Measurements from ENCODE around the gene KLF17. TPM values are rescaled to one million over a fixed set of nuclear protein-coding genes. Genes with fewer than 3 reads are reported as not detected.

Gene KLF17
- polyA plus RNA-seq, 3 donors = not detected

DNA sequence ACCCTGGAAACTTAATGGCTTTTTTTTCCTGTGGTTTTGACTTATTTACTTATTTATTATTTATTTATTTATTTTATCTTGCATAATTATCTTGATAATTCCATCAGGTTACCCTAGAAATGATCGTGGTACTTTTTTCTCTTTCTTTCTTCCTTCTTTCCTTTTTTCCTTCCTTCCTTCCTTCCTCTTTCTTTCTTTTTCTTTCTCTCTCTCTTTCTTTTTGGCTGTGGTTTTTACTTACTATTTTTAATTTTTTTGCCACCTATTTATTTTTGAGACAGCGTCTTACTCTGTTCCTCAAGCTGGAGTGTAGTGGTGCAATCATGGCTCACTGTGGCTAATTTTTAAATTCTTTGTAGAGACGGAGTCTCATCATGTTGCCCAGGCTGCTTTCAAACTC, 29.0 kb downstream of the KLF17 start:
- DNase-seq (ENCODE audit: low read depth in 3 of 3, low spot score in 2 of 3) = no peak

DNA sequence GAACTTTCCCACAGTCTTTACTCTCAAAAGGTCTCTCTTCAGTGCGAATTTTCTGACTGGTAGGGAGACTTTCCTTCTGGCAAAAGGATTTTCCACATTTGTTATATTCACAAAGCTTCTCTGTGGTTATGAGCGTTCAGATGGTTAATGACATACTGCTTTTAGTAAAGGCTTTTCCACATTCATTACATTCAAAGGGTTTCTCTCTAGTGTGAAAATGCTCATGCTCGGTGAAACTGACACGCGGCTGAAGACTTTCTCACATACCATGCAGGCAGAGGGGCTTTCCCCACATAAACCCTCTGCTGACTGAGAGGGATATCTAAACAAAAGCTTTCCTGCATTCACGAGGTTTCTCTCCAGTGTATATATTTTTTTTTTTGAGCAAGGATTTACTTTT, 32.7 kb downstream of the KLF17 start:
- no peak for DNase-seq (ENCODE audit: low read depth in 3 of 3, low spot score in 2 of 3)

DNA sequence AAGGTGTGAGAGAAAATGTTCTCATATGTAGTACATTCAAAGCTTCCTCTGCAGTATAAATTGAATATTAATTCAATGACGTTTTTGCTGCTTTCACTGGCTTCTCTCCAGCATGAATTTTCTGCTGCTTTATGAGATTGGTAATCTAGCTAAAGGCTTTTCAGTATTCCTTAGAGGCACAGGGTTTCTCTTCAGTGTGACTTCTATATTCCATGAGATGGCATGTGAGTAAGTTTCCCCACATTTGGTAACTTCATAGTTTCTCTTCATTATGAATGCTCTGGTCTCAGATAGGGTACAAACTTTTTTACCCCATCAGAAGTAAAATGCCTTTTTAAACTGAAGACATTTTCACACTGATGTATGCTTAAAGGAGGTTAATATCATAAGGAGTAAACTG, 33.2 kb downstream of the KLF17 start:
- no peak for DNase-seq (ENCODE audit: low read depth in 3 of 3, low spot score in 2 of 3)

DNA sequence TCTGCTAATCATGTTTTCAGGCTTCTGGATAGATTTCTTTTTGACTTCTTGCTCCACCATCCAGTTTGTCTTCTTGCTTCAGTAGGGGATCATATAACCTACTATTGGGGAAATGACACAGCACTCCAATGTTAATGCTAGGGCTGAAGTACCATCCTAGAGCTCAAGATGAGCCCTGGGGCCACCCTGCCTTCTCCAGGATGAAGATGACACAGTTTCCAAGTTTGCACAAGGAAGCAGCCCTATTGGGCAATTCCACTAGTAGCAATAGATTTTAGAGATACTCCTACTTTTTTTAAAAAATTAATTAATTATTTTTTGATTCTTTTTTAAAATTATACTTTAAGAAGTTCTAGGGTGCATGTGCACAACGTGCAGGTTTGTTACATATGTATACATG, 34.1 kb downstream of the KLF17 start:
- no peak for DNase-seq (ENCODE audit: low read depth in 3 of 3, low spot score in 2 of 3)

DNA sequence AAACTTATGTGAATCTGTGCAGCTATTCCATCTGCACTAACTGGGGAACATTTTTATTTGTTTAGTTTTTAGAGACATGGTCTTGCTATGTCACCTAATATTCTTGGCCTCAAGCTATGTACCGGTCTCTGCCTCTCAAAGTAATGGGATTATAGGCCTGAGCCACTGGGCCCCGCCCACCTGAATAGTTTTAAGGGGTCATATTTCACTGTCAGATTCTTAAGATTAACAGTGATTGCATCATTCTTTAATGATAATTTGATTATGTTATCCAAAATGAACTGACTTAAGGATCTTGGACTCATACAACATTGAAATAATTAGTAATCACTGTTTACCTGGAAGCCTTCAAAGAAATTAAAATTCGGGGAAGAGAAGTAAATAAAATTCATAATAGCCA, 35.4 kb downstream of the KLF17 start:
- DNase-seq (ENCODE audit: low read depth in 3 of 3, low spot score in 2 of 3) = no peak

DNA sequence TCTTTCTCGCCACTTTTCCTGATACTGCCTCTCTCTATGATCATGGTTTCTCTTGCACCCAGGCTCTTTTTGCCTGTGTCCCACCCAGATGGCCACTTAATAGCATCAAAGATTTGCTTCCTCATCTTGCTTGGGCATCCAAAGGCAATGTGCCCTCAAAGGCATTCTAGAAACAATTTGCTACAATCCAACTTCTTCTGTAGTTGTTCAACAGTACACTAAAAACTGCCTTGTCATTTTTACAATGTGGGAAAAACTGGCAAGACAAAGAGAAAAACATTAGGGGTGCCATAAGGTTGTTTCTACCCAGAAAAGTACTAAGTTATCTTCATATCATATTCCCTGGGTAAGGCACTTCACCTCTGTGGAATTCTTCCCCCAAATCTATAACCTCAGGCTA, 39.3 kb downstream of the KLF17 start:
- DNase-seq (ENCODE audit: low read depth in 3 of 3, low spot score in 2 of 3) = no peak

DNA sequence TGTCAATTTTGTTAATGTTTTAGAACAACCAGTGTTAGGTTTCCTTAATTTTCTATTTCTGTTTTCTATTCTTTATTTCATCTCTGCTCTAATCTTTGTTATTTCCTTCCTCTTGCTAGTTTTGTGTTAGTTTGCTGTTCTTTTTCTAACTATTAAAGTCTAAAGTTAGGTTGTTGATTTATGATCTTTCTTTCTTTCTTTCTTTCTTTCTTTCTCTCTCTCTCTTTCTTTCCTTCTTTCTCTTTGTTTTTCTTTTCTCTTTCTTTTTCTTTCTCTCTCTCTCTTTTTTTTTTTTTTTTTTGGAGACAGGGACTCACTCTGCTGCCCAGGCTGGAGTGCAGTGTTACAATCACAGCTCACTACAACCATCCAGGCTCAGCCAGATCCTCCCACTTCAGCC, 40.2 kb downstream of the KLF17 start:
- no peak for DNase-seq (ENCODE audit: low read depth in 3 of 3, low spot score in 2 of 3)

DNA sequence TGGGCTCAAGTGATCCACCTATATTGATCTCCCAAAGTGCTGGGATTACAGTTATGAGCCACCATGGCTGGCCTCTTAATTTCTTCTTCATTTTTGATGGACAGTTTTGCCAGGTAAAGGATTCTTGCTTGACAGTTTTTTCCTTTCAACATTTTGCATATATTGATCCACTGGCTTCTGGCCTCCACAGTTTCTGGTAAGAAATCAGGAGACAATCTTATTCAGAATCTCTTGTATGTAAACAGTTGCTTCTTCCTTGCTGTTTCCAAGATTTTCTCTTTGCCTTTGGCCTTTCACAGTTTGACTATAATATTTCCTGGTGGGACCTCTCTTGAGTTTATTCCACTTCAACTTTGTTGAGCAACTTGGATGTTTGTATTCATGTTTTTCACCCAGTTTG, 42.9 kb downstream of the KLF17 start:
- no peak for DNase-seq (ENCODE audit: low read depth in 3 of 3, low spot score in 2 of 3)

DNA sequence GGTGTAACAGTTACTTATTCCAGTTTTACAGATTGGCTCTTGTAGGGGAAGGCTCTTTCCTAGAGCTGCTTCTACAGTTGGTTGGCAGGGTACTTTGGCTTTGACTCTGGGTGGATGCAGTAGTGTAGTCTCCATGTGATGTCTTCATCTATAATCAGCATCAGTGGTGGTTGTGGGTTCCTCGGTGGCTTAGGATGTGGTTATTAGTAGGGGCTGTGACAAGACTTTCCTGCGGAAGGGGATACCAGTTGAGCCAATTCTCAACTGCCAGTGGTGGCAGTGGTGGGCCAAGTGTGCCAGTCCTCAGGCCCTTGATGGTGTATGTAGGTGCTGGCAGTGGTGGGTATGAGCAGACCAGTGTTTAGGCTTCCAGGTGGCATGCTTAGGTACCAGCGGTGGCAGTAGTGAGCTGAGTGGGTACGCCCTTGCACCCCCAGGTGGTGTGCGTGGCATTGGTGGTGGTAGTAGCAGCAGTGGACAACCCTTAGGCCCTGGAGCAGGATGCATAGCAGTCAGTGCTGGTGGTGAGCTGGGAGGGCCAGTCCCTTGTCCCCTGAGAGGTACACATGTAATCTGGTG, 50.0 kb downstream of the KLF17 start:
- DNase-seq (ENCODE audit: low read depth in 3 of 3, low spot score in 2 of 3) = no peak

DNA sequence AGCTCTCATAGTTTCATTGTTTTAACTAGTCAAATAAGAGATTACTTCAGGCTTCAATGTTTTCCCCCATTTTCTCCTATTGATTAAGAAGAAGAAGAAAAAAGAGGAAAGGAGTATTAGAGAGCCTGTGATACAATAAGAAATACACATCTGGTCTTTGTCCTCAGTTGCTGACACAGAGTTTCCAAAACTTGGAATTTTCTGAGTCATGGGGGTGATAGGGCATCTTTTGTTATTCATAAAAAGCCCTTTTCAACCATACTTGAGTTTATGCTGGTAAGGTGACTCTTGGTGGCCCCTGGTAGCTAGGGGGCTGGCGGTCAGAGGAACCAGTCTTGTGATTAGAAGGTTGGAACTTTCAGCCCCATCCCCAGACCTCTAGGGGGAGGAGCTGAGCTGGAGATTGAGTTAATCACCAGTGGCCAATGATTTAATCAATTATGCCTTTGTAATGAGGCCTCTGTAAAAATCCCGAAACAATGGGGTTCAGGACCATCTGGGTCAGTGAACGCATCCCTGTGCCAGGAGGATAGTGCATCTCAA, 51.7 kb downstream of the KLF17 start:
- no peak for DNase-seq (ENCODE audit: low read depth in 3 of 3, low spot score in 2 of 3)

DNA sequence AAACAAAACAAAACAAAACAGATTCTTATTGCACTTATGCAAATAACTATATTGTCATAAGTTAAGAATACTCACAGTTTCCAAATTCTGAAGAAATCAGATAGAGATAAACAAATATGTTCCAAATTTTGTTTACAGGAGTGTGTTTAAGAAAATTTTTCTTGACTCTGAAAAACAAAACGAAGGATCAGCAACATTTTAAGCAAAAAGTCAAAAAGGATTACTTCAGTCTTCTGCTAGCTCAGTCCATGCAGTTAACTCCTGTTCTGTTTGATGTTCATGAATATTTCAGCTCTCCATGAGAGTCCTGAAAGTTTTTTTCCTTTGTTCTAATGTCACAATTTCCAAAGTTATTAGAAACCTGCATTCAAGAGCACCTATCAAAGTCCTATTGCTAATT, 56.0 kb downstream of the KLF17 start:
- no peak for DNase-seq (ENCODE audit: low read depth in 3 of 3, low spot score in 2 of 3)

Other genes starting within 250 kb of the KLF17 start
- 1 to 10 TPM; 1.7 to 1.9 (median 1.7) TPM for gene ARTN, start 185.0 kb upstream of the KLF17 start, polyA plus RNA-seq (ENCODE audit: insufficient read length in 3 of 3)
- 10 to 100 TPM; 33.6 to 36.0 (median 35.6) TPM for gene IPO13, start 171.9 kb upstream of the KLF17 start, polyA plus RNA-seq (ENCODE audit: insufficient read length in 3 of 3)
- 10 to 100 TPM; 21.5 to 22.3 (median 21.9) TPM for gene DPH2, start 148.8 kb upstream of the KLF17 start, polyA plus RNA-seq (ENCODE audit: insufficient read length in 3 of 3)
- gene ATP6V0B, start 143.9 kb upstream of the KLF17 start, polyA plus RNA-seq (ENCODE audit: insufficient read length in 3 of 3) = 100 to 1,000 TPM; 134 to 150 (median 144) TPM
- 10 to 100 TPM; 34.6 to 39.8 (median 37.2) TPM for gene B4GALT2, start 139.6 kb upstream of the KLF17 start, polyA plus RNA-seq (ENCODE audit: insufficient read length in 3 of 3)
- 10 to 100 TPM; 14.4 to 15.8 (median 14.6) TPM for gene CCDC24, start 127.2 kb upstream of the KLF17 start, polyA plus RNA-seq (ENCODE audit: insufficient read length in 3 of 3)
- gene SLC6A9, start 87.4 kb upstream of the KLF17 start, polyA plus RNA-seq (ENCODE audit: insufficient read length in 3 of 3) = 1 to 10 TPM; 5.4 to 6.3 (median 6.1) TPM
- gene KLF18, start 22.8 kb downstream of the KLF17 start, polyA plus RNA-seq (ENCODE audit: insufficient read length in 3 of 3) = not detected
- gene DMAP1, start 94.7 kb downstream of the KLF17 start, polyA plus RNA-seq (ENCODE audit: insufficient read length in 3 of 3) = 10 to 100 TPM; 52.6 to 57.5 (median 53.2) TPM
- gene ERI3, start 236.4 kb downstream of the KLF17 start, polyA plus RNA-seq (ENCODE audit: insufficient read length in 3 of 3) = 10 to 100 TPM; 84.4 to 90.2 (median 86.8) TPM